WTC11 (cell line): ENCODE measurements around the gene TMEM221. TPM values are rescaled to one million over a fixed set of nuclear protein-coding genes. Genes with fewer than 3 reads are reported as not detected.

Experiments used
- ATAC-seq: fragments of 200-7000 bp; cut with Tn5 transposase; 2 replicates; pipeline ENCODE4 v1.10.0; 2021; ENCODE audit warnings: mild to moderate bottlenecking, moderate library complexity
- CTCF ChIA-PET: fragments of 300-600 bp; sonication (Branson Sonifier 250); formaldehyde crosslinking; loops from one replicate; lab custom pipeline; 2021; ENCODE audit warnings: antibody characterized with exemption; lab: Charles Lee
- POLR2A ChIA-PET: fragments of 350-600 bp; sonication (Branson Sonifier 250); formaldehyde crosslinking; loops from one replicate; lab custom pipeline; 2021; ENCODE audit warnings: antibody characterized with exemption; lab: Charles Lee
- DNase-seq: peaks from one replicate; pipeline ENCODE4 v3.0.0; 2021; ENCODE audit warnings: low spot score
- H3K27ac Mint-ChIP-seq: 2 replicates; pipeline ENCODE4 v1.8.0; 2021; ENCODE audit warnings: mixed read lengths
- H3K27me3 Mint-ChIP-seq: 2 replicates; pipeline ENCODE4 v1.8.0; 2021; ENCODE audit warnings: low read depth, mild to moderate bottlenecking, moderate library complexity, mixed read lengths
- H3K36me3 Mint-ChIP-seq: 2 replicates; pipeline ENCODE4 v1.8.0; 2021; ENCODE audit warnings: mixed read lengths
- H3K4me1 Mint-ChIP-seq: 2 replicates; pipeline ENCODE4 v1.8.0; 2022; ENCODE audit warnings: mixed read lengths
- H3K4me3 Mint-ChIP-seq: 2 replicates; pipeline ENCODE4 v1.8.0; 2021; ENCODE audit warnings: mild to moderate bottlenecking, moderate library complexity, mixed read lengths
- H3K9me3 Mint-ChIP-seq: 2 replicates; pipeline ENCODE4 v1.8.0; 2021; ENCODE audit warnings: mixed read lengths
- CREM ChIP-seq: sonication (generic); formaldehyde crosslinking; IDR thresholded peaks from 2 replicates; pipeline ENCODE4 v1.8.1; 2022; ENCODE audit warnings: mild to moderate bottlenecking, missing genetic modification reagents, moderate library complexity
- JAZF1 ChIP-seq: fragments of 250-450 bp; sonication (Bioruptor Pico); IDR thresholded peaks from 2 replicates; pipeline ENCODE4 v1.9.0; 2021; ENCODE audit warnings: moderate library complexity, mild to moderate bottlenecking, inconsistent platforms
- KAT7 ChIP-seq: sonication (generic); formaldehyde crosslinking; IDR thresholded peaks from 2 replicates; pipeline ENCODE4 v1.8.1; 2023; ENCODE audit warnings: missing genetic modification reagents, mild to moderate bottlenecking, borderline replicate concordance
- MYBL2 ChIP-seq: sonication (generic); formaldehyde crosslinking; IDR thresholded peaks from 2 replicates; pipeline ENCODE4 v1.8.1; 2023; ENCODE audit warnings: mild to moderate bottlenecking, moderate library complexity, missing genetic modification reagents
- NFATC4 ChIP-seq: fragments of 250-450 bp; sonication (Bioruptor Pico); IDR thresholded peaks from 2 replicates; pipeline ENCODE4 v1.9.0; 2021; ENCODE audit warnings: mild to moderate bottlenecking
- NFE2L1 ChIP-seq: sonication (generic); formaldehyde crosslinking; IDR thresholded peaks from 2 replicates; pipeline ENCODE4 v1.8.1; 2023; ENCODE audit warnings: missing genetic modification reagents
- OVOL2 ChIP-seq: fragments of 250-450 bp; sonication (Bioruptor Pico); IDR thresholded peaks from 2 replicates; pipeline ENCODE4 v1.9.0; 2021; ENCODE audit warnings: mild to moderate bottlenecking, borderline replicate concordance
- TEAD1 ChIP-seq: sonication (generic); formaldehyde crosslinking; IDR thresholded peaks from 2 replicates; pipeline ENCODE4 v1.8.0; 2022; ENCODE audit warnings: mild to moderate bottlenecking, missing genetic modification reagents
- TEAD4 ChIP-seq: sonication (generic); formaldehyde crosslinking; IDR thresholded peaks from 2 replicates; pipeline ENCODE4 v1.8.0; 2022; ENCODE audit warnings: mild to moderate bottlenecking, missing genetic modification reagents
- ZNF263 ChIP-seq: sonication (generic); formaldehyde crosslinking; IDR thresholded peaks from 2 replicates; pipeline ENCODE4 v1.8.1; 2022; ENCODE audit warnings: low read depth, mild to moderate bottlenecking, moderate library complexity, missing genetic modification reagents
- ZNF396 ChIP-seq: fragments of 250-450 bp; sonication (Bioruptor Pico); IDR thresholded peaks from 2 replicates; pipeline ENCODE4 v1.8.0; 2021; ENCODE audit warnings: mild to moderate bottlenecking, moderate library complexity, borderline replicate concordance
- total RNA-seq: library from RNA; stranded (reverse); gene quantifications from 3 replicates; pipeline ENCODE4 v1.2.3, GENCODE V29; 2021
- TF ChIP-seq, protein P1 (sequence below): sonication (generic); formaldehyde crosslinking; IDR thresholded peaks from 2 replicates; pipeline ENCODE4 v1.8.1; 2023; ENCODE audit warnings: mild to moderate bottlenecking, missing genetic modification reagents
- TF ChIP-seq, protein P2 (sequence below): sonication (generic); formaldehyde crosslinking; IDR thresholded peaks from 2 replicates; pipeline ENCODE4 v1.8.1; 2022; ENCODE audit warnings: mild to moderate bottlenecking, moderate library complexity, missing genetic modification reagents
- TF ChIP-seq, protein P3 (sequence below): fragments of 250-450 bp; sonication (Bioruptor Pico); IDR thresholded peaks from 2 replicates; pipeline ENCODE4 v1.8.0; 2021; ENCODE audit warnings: mild to moderate bottlenecking
- TF ChIP-seq, protein P4 (sequence below): sonication (generic); formaldehyde crosslinking; IDR thresholded peaks from 2 replicates; pipeline ENCODE4 v1.8.1; 2023; ENCODE audit warnings: mild to moderate bottlenecking, missing genetic modification reagents, moderate library complexity
- TF ChIP-seq, protein P5 (sequence below): sonication (generic); formaldehyde crosslinking; IDR thresholded peaks from 2 replicates; pipeline ENCODE4 v1.8.0; 2023; ENCODE audit warnings: mild to moderate bottlenecking, missing genetic modification reagents

The TMEM221 gene
- total RNA-seq, 1 experiment from 2014 or later: 1.2 TPM

DNA sequence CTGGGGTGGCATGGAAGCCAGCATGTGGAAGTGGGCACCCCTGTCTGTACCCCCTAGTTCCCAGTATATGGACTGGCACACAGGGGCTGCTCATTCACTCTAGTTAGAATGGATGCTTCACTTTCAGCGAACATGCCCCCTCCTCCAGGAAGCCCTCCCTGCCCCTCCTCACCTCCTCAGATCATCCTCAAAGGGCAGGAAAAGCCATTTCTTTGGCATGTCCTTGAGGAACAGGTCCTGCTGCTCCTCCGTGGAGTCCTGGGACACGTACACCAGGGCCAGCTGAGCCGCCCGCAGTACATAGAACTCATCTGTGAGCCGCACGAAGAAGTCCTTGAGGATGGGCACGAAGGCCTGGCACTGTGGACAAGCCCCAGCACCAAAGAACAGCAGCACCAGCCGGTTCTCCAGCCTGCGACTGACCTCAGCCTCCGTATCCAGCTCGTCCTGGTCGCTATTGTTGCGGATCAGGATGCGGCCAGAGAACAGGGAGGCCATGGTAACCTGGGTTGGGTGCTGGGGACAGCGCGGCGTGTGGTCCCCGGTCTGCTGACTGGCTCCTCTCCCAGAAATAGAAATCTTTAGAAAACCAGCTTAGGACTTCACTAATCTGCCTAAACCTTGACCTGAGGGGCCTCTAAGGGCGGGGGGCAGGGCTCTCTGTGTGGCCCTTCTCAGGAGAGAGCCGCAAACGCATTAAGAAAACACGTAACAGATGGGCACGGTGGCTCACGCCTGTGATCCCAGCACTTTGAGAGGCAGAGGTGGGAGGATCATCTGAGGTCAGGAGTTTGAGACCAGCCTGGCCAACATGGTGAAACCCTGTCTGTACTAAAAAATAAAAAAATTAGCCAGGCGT, 12.1 kb upstream of the TMEM221 start, which contains the start of gene NXNL1:
Gene NXNL1 (minus strand): TSS at position 555 of the 859 bp plus-strand sequence. CDS start 57 bp downstream, at position 498.
- no peak within 1 kb of the TSS for H3K4me3 Mint-ChIP-seq
- TF ChIP-seq MYBL2 (no peak), OVOL2 (CRISPR knock-in tag) (no peak), NFATC4 (CRISPR knock-in tag) (no peak), CREM (no peak), ZNF263 (CRISPR knock-in tag) (no peak), JAZF1 (CRISPR knock-in tag) (no peak), KAT7 (no peak), NFE2L1 (CRISPR knock-in tag) (no peak)
- TF ChIP-seq, protein P1, sequence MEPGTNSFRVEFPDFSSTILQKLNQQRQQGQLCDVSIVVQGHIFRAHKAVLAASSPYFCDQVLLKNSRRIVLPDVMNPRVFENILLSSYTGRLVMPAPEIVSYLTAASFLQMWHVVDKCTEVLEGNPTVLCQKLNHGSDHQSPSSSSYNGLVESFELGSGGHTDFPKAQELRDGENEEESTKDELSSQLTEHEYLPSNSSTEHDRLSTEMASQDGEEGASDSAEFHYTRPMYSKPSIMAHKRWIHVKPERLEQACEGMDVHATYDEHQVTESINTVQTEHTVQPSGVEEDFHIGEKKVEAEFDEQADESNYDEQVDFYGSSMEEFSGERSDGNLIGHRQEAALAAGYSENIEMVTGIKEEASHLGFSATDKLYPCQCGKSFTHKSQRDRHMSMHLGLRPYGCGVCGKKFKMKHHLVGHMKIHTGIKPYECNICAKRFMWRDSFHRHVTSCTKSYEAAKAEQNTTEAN (CRISPR knock-in tag): no peak
- TF ChIP-seq, protein P2, sequence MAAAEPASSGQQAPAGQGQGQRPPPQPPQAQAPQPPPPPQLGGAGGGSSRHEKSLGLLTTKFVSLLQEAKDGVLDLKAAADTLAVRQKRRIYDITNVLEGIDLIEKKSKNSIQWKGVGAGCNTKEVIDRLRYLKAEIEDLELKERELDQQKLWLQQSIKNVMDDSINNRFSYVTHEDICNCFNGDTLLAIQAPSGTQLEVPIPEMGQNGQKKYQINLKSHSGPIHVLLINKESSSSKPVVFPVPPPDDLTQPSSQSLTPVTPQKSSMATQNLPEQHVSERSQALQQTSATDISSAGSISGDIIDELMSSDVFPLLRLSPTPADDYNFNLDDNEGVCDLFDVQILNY (CRISPR knock-in tag): no peak
- TF ChIP-seq, protein P3, sequence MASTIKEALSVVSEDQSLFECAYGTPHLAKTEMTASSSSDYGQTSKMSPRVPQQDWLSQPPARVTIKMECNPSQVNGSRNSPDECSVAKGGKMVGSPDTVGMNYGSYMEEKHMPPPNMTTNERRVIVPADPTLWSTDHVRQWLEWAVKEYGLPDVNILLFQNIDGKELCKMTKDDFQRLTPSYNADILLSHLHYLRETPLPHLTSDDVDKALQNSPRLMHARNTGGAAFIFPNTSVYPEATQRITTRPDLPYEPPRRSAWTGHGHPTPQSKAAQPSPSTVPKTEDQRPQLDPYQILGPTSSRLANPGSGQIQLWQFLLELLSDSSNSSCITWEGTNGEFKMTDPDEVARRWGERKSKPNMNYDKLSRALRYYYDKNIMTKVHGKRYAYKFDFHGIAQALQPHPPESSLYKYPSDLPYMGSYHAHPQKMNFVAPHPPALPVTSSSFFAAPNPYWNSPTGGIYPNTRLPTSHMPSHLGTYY (CRISPR knock-in tag): no peak
- TF ChIP-seq, protein P4, sequence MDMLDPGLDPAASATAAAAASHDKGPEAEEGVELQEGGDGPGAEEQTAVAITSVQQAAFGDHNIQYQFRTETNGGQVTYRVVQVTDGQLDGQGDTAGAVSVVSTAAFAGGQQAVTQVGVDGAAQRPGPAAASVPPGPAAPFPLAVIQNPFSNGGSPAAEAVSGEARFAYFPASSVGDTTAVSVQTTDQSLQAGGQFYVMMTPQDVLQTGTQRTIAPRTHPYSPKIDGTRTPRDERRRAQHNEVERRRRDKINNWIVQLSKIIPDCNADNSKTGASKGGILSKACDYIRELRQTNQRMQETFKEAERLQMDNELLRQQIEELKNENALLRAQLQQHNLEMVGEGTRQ (CRISPR knock-in tag): no peak
- TF ChIP-seq, all 79 proteins: peak for 0
- no peaks in the 10 kb centered on the region for H3K36me3 Mint-ChIP-seq
- ChIA-PET POLR2A (interaction anchor here (0.6 kb wide), 1 partner anchor 28 kb away, joined by 4 read pairs; no protein-coding TSS in a partner anchor), CTCF (interaction anchor here (1.8 to 2.4 kb wide), 3 partner anchors 19 to 35 kb away, joined by 5 to 7 read pairs (median 6); no protein-coding TSS in a partner anchor)
- no peaks in the 10 kb centered on the region for H3K9me3 Mint-ChIP-seq
- no peak for ATAC-seq
- no peak within 1 kb of the TSS for H3K27ac Mint-ChIP-seq
- H3K27me3 Mint-ChIP-seq: peaks cover 59% of the 10 kb centered on the region
- no peaks in the 10 kb centered on the region for H3K4me1 Mint-ChIP-seq
- no peak for DNase-seq

DNA sequence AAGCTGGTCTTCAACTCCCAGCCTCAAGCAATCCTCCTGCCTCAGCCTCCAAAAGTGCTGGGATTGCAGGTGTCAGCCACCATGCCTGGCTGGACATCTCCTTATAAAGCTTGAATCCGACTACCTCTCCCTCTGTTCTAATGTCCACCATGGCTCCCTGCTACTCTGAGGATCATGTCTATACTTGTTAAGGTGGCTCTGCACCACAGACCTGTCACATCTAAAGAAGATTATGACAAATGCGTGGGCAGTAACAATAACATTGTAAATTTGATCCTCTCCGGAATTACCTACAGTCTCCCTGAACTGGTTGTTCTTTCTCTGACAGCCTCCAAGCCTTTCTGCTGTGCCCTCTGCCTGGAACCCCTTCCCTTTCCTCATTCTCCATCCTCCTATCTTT, 10.5 kb upstream of the TMEM221 start:
- H3K4me1 Mint-ChIP-seq: peaks cover 9% of the 10 kb centered on the region
- no peak for ATAC-seq
- no peaks in the 10 kb centered on the region for H3K9me3 Mint-ChIP-seq
- no peak overlapping the region for H3K4me3 Mint-ChIP-seq
- ChIA-PET POLR2A (no interaction called here), CTCF (interaction anchor here (0.7 to 2.4 kb wide), 3 partner anchors 8 to 18 kb away, joined by 3 to 7 read pairs (median 4); no protein-coding TSS in a partner anchor)
- H3K36me3 Mint-ChIP-seq: no peaks in the 10 kb centered on the region
- TF ChIP-seq, protein P5, sequence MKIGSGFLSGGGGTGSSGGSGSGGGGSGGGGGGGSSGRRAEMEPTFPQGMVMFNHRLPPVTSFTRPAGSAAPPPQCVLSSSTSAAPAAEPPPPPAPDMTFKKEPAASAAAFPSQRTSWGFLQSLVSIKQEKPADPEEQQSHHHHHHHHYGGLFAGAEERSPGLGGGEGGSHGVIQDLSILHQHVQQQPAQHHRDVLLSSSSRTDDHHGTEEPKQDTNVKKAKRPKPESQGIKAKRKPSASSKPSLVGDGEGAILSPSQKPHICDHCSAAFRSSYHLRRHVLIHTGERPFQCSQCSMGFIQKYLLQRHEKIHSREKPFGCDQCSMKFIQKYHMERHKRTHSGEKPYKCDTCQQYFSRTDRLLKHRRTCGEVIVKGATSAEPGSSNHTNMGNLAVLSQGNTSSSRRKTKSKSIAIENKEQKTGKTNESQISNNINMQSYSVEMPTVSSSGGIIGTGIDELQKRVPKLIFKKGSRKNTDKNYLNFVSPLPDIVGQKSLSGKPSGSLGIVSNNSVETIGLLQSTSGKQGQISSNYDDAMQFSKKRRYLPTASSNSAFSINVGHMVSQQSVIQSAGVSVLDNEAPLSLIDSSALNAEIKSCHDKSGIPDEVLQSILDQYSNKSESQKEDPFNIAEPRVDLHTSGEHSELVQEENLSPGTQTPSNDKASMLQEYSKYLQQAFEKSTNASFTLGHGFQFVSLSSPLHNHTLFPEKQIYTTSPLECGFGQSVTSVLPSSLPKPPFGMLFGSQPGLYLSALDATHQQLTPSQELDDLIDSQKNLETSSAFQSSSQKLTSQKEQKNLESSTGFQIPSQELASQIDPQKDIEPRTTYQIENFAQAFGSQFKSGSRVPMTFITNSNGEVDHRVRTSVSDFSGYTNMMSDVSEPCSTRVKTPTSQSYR: no peak
- DNase-seq: no peak
- no peak overlapping the region for H3K27ac Mint-ChIP-seq
- H3K27me3 Mint-ChIP-seq: peaks cover 71% of the 10 kb centered on the region

DNA sequence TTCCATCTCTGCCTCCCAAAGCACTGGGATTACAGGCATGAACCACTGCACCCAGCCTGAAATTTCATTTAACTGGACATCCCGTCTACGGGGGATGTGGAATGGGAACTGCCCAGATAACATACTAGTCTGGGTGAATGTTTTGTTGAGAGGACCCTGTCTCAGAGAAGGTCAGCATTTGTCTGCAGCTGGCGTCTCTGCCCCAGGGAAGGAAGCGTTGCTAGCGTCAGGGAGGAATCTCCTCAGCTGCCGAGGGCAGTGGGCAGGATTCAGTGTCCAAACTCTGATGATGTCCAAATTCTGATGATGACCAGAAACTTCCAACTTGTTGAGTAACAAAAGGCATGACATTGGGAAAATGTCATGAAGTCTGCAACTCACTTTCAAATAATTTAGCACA, 9.1 kb upstream of the TMEM221 start:
- ChIA-PET CTCF (interaction anchor here (0.9 to 1.3 kb wide), 3 partner anchors 17 to 39 kb away, joined by 3 read pairs; no protein-coding TSS in a partner anchor), POLR2A (no interaction called here)
- Mint-ChIP-seq H3K36me3 (no peaks in the 10 kb centered on the region), H3K9me3 (peaks cover 4% of the 10 kb centered on the region; the same call in 1 of the 2 replicates), H3K4me3 (no peak overlapping the region), H3K27me3 (peaks cover 68% of the 10 kb centered on the region), H3K4me1 (peaks cover 14% of the 10 kb centered on the region), H3K27ac (no peak overlapping the region)
- TF ChIP-seq JAZF1 (CRISPR knock-in tag): no peak
- TF ChIP-seq TEAD4 (CRISPR knock-in tag): no peak
- TF ChIP-seq TEAD1 (CRISPR knock-in tag): no peak
- TF ChIP-seq, protein P1 (CRISPR knock-in tag): no peak
- TF ChIP-seq ZNF396: no peak
- no peak for ATAC-seq
- no peak for DNase-seq
